ENCODE measurements around the gene CIC.

Gene CIC

DNA sequence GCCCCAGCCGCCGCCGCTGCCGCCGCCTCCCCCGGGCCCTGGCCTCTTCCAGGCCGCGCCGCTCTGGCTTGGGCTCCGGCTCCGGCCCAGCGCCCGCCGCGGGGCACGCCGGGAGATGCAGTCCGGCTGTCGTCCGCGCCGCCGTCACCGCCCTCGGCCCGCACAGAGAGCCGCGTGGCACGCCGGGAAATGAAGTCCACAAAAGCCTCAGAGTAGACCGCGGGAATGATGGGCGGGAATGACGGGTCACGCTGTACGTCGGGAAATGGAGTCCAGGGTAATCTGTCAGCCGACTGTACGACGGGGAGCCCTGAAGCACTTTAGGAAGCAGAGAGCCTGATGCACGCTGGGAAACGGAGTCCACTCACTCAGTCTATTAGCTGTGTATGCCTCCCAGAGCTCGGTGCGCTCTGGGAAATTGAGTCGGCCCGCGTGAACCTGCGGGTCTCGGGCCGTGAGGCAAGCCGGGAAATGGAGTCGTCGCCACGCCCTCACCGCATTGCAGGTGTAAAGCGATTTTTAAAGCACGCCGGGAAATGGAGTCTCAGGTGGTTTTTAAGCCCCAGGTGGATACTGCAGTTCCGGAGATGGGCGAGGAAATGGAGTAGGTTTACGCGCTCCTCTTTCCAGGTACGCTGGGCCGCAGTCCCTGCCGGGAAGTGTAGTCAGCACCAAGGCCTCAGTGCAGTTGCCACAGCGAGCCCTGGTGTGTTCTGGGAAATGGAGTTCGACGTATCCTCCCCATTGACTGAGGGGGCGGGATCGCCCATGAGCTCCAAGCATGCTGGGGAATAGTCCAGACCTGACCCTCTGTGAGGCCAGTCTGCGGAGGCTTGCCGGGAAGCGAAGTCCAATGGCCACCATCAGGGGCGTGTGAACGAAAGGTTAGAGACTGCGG lies 26.3 kb upstream of the CIC start, which contains the start of gene GSK3A:
GSK3A (minus strand) TSS at position 91 of the 898 bp plus-strand sequence. CDS start 137 bp downstream, outside the sequence.
- TF ChIP-seq, protein P1, sequence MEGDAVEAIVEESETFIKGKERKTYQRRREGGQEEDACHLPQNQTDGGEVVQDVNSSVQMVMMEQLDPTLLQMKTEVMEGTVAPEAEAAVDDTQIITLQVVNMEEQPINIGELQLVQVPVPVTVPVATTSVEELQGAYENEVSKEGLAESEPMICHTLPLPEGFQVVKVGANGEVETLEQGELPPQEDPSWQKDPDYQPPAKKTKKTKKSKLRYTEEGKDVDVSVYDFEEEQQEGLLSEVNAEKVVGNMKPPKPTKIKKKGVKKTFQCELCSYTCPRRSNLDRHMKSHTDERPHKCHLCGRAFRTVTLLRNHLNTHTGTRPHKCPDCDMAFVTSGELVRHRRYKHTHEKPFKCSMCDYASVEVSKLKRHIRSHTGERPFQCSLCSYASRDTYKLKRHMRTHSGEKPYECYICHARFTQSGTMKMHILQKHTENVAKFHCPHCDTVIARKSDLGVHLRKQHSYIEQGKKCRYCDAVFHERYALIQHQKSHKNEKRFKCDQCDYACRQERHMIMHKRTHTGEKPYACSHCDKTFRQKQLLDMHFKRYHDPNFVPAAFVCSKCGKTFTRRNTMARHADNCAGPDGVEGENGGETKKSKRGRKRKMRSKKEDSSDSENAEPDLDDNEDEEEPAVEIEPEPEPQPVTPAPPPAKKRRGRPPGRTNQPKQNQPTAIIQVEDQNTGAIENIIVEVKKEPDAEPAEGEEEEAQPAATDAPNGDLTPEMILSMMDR (IDR thresholded peaks at IDR 0.05; ENCODE audit: control insufficient read depth, insufficient read depth, low read depth, low read length, missing control alignments) = no peak

DNA sequence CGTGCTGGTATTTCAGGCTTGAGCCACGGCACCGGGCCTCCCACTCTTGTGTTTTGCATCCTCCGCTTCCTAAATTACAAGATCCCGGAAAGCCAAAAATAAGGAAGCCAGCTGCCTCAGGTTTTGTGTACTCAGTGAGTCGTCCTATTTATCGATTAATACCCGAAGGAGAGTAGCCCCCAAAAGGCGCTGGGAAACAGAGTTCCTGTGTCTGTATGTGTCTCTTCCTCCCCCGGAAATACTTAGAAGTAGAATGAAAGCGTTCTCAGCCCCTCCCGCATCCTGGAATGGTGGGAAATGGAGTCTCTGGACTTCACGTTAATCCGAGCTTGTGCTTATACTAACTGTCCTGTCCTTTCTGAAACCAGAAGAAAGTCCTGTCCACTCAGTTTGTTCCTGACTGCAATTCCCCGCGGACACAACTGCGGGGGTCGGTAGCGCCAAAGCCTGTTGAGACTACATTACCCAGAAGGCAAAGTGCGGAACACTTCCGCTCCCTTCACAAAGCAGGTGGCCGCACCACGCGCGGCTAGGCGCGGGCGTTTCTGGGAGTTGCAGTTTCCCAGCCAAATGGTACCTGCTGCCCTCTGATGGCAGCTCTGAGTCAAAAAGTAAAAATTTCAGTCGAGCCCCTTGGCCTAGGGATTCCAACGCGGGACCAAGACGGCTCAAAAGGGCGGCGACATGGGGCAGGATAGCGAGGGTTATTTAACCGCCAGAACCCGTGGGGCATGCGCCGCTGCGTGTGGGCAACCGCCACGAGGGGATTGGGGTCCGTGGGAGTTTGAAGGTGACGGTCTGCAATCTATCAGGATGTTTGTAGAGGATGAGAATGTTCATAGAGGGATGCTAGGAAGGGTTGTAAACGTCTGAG lies 24.5 kb upstream of the CIC start:
- peak; percentile 57 for DNase-seq (ENCODE audit: low read depth)
- peak overlapping the region; percentile 62 for H3K4me3 ChIP-seq (ENCODE audit: control insufficient read depth, low read depth, low read length)
- TF ChIP-seq, protein P1 (IDR thresholded peaks at IDR 0.05; ENCODE audit: control insufficient read depth, insufficient read depth, low read depth, low read length, missing control alignments) = peak; percentile 64

More for the DNA sequence above, 26.3 kb upstream of the CIC start, which contains the start of gene GSK3A:
- peak within 1 kb of the TSS; percentile 68 for H3K4me3 ChIP-seq (ENCODE audit: control insufficient read depth, low read depth, low read length)
- peak; percentile 97 for DNase-seq (ENCODE audit: low read depth)

DNA sequence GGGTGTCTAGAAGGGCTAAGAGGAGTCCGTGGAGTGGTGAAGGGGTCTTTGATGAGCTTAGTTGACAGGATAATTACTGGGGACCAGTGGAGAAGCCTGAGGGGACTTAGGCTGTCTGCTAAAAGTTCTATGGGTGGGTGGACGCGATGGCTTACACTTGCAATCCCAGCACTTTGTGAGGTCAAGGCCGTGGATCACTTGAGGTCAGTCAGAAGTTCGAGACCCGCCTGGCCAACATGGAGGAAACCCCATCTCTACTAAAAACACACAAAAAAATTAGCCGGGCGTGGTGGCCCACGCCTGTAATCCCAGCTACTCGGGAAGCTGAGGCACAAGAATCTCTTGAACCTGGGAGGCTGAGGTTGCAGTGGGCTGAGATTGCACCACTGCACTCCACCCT lies 23.8 kb upstream of the CIC start:
- TF ChIP-seq, protein P1 (IDR thresholded peaks at IDR 0.05; ENCODE audit: control insufficient read depth, insufficient read depth, low read depth, low read length, missing control alignments) = no peak
- H3K4me3 ChIP-seq (ENCODE audit: control insufficient read depth, low read depth, low read length) = no peak overlapping the region
- no peak for DNase-seq (ENCODE audit: low read depth)

DNA sequence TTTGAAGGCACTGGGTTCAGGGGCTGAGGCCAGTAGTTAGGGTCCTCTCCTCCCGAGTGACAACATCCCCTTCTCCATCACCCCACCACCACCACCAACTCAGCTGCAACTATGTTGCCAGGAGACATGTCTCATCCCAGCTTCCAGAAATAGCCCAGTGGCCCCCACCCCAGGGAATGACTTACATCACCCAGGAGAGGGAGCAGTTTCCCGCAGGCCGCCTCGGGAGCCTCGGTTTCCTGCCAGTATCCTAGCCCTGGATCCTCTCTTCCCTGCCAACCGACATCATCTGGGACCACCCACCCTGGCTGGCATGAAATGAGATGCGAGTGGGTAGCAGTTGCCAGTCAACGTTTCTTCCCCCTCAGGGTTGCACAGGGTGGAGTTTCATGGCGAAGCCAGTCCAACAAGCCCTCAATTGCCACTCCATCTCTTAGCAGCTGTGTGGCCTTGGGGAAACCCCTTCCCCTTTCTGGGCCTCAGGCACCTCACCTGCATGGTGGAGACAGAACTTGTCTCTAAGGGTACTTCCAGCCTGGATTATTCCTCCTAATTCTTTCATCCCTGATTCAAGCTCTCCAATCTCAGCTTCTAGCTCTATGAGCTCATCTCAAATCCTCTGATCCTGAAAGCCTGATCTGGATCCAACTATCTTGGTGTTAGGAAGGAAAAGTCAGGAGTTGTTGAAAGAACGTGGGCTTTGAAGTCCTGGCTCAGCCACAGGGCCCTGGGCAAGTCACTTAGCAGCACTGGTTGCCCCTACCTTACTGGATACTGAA lies 22.7 kb upstream of the CIC start:
- TF ChIP-seq, protein P1 (IDR thresholded peaks at IDR 0.05; ENCODE audit: control insufficient read depth, insufficient read depth, low read depth, low read length, missing control alignments) = peak; percentile 85
- peak; percentile 52 for DNase-seq (ENCODE audit: low read depth)
- no peak overlapping the region for H3K4me3 ChIP-seq (ENCODE audit: control insufficient read depth, low read depth, low read length)

DNA sequence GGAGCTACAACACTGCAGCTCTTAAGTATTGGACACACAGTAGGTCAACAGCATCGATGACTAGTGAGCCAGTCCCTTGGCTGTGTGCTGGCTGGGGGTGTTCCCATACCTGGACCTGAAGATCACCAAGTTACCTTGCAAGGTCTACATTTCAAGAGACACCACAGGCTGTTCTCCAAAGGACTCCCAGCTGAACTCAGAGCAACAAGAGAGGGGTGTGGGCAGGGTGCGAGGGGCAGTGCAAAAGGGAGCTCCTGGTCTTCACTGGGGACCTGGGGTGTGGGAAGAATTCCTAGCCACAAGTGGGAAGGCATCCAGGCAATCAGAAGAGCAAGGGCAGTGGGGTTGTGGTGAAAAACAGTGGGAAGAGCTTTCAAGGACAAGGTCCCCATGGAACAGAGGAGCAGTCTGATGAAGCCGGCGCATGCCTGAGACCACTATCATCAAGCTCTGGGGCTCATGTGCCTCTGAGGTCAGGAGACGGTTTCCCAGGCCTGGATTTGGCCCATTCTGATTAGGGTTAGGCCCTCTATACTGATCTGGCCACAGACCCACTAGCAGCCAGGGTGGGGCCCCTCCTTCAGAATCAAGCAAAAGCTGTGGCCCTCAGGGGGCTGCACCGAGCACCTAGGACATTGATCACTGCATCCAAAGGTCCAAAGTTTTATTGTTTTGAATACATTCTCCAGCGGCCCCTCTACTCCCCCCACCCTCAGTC lies 22.0 kb upstream of the CIC start:
- TF ChIP-seq, protein P1 (IDR thresholded peaks at IDR 0.05; ENCODE audit: control insufficient read depth, insufficient read depth, low read depth, low read length, missing control alignments) = no peak
- DNase-seq (ENCODE audit: low read depth) = no peak
- H3K4me3 ChIP-seq (ENCODE audit: control insufficient read depth, low read depth, low read length) = no peak overlapping the region
